ENCODE measurements around the gene TRAF3.
"Not testable (repeated sequence)": the region's sequence is repeated elsewhere in the genome, so short reads cannot be mapped to it uniquely, and the experiment has no call there.

DNA sequence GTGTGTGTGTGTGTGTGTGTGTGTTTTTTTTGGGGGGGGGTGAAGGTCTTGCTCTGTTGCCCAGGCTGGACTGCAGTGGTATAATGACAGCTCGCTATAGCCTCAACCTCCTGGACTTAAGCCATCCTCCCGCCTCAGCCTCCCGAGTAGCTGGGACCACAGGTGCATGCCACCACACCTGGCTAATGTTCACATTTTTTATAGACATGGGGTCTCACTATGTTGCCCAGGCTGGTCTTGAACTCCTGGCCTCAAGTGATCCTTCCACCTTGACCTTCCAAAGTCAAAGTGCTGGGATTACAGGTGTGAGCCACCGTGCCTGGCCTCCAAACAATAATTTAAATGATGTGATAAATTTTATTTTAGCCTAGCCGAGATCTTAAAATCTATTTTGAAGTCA lies 59.9 kb downstream of the TRAF3 start:
- TF ChIP-seq, protein P1, sequence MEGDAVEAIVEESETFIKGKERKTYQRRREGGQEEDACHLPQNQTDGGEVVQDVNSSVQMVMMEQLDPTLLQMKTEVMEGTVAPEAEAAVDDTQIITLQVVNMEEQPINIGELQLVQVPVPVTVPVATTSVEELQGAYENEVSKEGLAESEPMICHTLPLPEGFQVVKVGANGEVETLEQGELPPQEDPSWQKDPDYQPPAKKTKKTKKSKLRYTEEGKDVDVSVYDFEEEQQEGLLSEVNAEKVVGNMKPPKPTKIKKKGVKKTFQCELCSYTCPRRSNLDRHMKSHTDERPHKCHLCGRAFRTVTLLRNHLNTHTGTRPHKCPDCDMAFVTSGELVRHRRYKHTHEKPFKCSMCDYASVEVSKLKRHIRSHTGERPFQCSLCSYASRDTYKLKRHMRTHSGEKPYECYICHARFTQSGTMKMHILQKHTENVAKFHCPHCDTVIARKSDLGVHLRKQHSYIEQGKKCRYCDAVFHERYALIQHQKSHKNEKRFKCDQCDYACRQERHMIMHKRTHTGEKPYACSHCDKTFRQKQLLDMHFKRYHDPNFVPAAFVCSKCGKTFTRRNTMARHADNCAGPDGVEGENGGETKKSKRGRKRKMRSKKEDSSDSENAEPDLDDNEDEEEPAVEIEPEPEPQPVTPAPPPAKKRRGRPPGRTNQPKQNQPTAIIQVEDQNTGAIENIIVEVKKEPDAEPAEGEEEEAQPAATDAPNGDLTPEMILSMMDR (IDR thresholded peaks at IDR 0.05; ENCODE audit: insufficient read depth, low read length, poor library complexity, severe bottlenecking): not testable (repeated sequence)
- not testable (repeated sequence) for TF ChIP-seq EZH2phosphoT487 (conservative IDR thresholded peaks at IDR 0.05; ENCODE audit: low read length)
